Adrenal gland (tissue), 12 donors: ENCODE results near the gene AP2S1. TPM values are rescaled to one million over a fixed set of nuclear protein-coding genes. Genes with fewer than 3 reads are reported as not detected.

Experiments used
- DNase-seq, 7 donors: peaks; one replicate each; pipeline ENCODE4 v3.0.0-alpha.2; 2019 to 2020
- H3K27ac ChIP-seq, 5 donors: fragments of 200-600 bp; sonication (generic) in 4 of 5; 1 replicate in 3 of 5; 2 replicates in 2 of 5; pipeline versions ENCODE4 v1.5.1 to v1.8.0; 2016 to 2020; ENCODE audit warnings: mild to moderate bottlenecking in 1 of 5
- H3K27me3 ChIP-seq: fragments of 200-600 bp; 2 replicates; pipeline ENCODE4 v1.8.0; 2021
- H3K36me3 ChIP-seq, 2 donors: fragments of 200-600 bp; replicated peaks in 1 of 2; 1 replicate in 1 of 2; 2 replicates in 1 of 2; pipeline versions ENCODE4 v1.5.1 to v1.8.0; 2018 to 2022
- H3K4me1 ChIP-seq, 2 donors: fragments of 200-600 bp; replicated peaks in 1 of 2; 1 replicate in 1 of 2; 2 replicates in 1 of 2; pipeline versions ENCODE4 v1.5.1 to v1.8.0; 2018 to 2021
- H3K4me3 ChIP-seq, 4 donors: fragments of 200-600 bp; sonication (generic) in 3 of 4; one replicate each; pipeline ENCODE4 v1.5.1; 2016 to 2018
- H3K9me3 ChIP-seq, 3 donors: fragments of 200-600 bp; sonication (generic) in 1 of 3; replicated peaks in 1 of 3; 1 replicate in 2 of 3; 2 replicates in 1 of 3; pipeline versions ENCODE4 v1.5.1 to v1.8.0; 2016 to 2021
- CTCF ChIP-seq, 6 experiments: fragments of 450-650 bp in 4 of 6; fragments of 200-600 bp in 2 of 6; sonication (generic) in 1 of 6; IDR thresholded peaks; 1 replicate in 5 of 6; 2 replicates in 1 of 6; pipeline versions ENCODE4 v1.5.1 to v1.8.0; 2016 to 2021; ENCODE audit warnings: antibody characterized with exemption in 6 of 6, mild to moderate bottlenecking in 2 of 6, moderate library complexity in 1 of 6
- POLR2A ChIP-seq, 2 donors: fragments of 450-650 bp; IDR thresholded peaks; one replicate each; pipeline ENCODE4 v1.6.1; 2017; ENCODE audit warnings: antibody characterized with exemption in 2 of 2, mild to moderate bottlenecking in 2 of 2, moderate library complexity in 1 of 2
- WGBS, 4 donors: extraction: QIAGEN DNeasy Blood & Tissue Kit in 2 of 4; methylation state at CpG; one replicate each; pipeline versions ENCODE4 v1.1.5 to v1.1.7; 2013 to 2017; 5-methylcytosine and 5-hydroxymethylcytosine counted together
- intact Hi-C, 2 donors: fragments of 100-400 bp; cut with DNase I; formaldehyde crosslinking; loops; one replicate each; pipeline versions ENCODE4 v1.14.1 to v1.15.0; 2022 to 2023
- polyA plus RNA-seq, 3 donors: library from polyadenylated mRNA; stranded (reverse); fragments of 200-250 nt in 2 of 3; fragments of 350-450 nt in 1 of 3; fragmentation: Illumina TruSeq in 1 of 3; extraction: RNeasy Lipid Tissue Mini Kit (QIAGEN cat#74804) in 1 of 3; gene quantifications; one replicate each; pipeline ENCODE4 v1.2.3, GENCODE V29; 2013 to 2014
- total RNA-seq, 9 donors: library from RNA; depleted of rRNA in 4 of 9; stranded (reverse); fragments of >200 nt in 4 of 9; fragments of 120-200 nt in 1 of 9; fragmentation: NEBNext Ultra II Directional in 1 of 9; extraction: Animal tissue kit (Norgen Biotek cat#: 25700) in 1 of 9; gene quantifications; one replicate each; pipeline versions ENCODE4 v1.1.0 to v1.2.4, GENCODE V29; 2013 to 2023
- donor health status: healthy with polysubstance abuse.
- donor health status: Bipolar disorder and iron deficiency.
- donor health status: DM: yes; HTN: yes; CAD: no.
- donor health status: DM: no; HTN: no; CAD: no.
- donor health status: DM: no; HTN: no; CAD: no.
- donor health status: DM: yes; HTN: yes; CAD: no.

The AP2S1 gene
- total and polyA plus RNA-seq, 12 donors, result 91.1 to 216 (median 166) TPM

- TF ChIP-seq CTCF (IDR thresholded peaks at IDR 0.05), result no peak
- no peak for TF ChIP-seq POLR2A (IDR thresholded peaks at IDR 0.05)
- Histone ChIP-seq H3K4me1 (peaks cover 0 to 19% of the 10 kb centered on the region in 2 donors), H3K27ac (no peak overlapping the region), H3K4me3 (no peak overlapping the region), H3K9me3 (no peaks in the 10 kb centered on the region), H3K36me3 (peaks cover 0 to 48% of the 10 kb centered on the region in 2 donors), H3K27me3 (no peaks in the 10 kb centered on the region)
- intact Hi-C loops, result loop anchor here in 1 of 2 donors (5.0 kb wide), 1 partner anchor 87 kb away; no protein-coding TSS in a partner anchor
- 59 to 74% (median 72%) methylated on average over 9 of the region's 9 CpGs for WGBS, 4 donors
- DNase-seq, result no peak
These were observed 6.6 kb downstream of the AP2S1 start for GRCh38 chr19:46844067-46844489.

- Histone ChIP-seq H3K4me3 (no peak overlapping the region), H3K4me1 (peaks cover 0 to 17% of the 10 kb centered on the region in 2 donors), H3K36me3 (peaks cover 0 to 58% of the 10 kb centered on the region in 2 donors), H3K27ac (no peak overlapping the region), H3K9me3 (no peaks in the 10 kb centered on the region), H3K27me3 (no peaks in the 10 kb centered on the region)
- DNase-seq, result no peak
- 79 to 87% (median 84%) methylated on average over 11 of the region's 11 CpGs for whole genome bisulfite sequencing, 4 donors
- TF ChIP-seq CTCF (IDR thresholded peaks at IDR 0.05) (no peak), POLR2A (IDR thresholded peaks at IDR 0.05) (no peak)
- intact Hi-C loops, result loop anchor here in 1 of 2 donors (5.0 kb wide), 1 partner anchor 85 kb away; no protein-coding TSS in a partner anchor
These were observed 7.9 kb downstream of the AP2S1 start for GRCh38 chr19:46842791-46843190.

- TF ChIP-seq CTCF (IDR thresholded peaks at IDR 0.05) (no peak), POLR2A (IDR thresholded peaks at IDR 0.05) (no peak)
- H3K4me3 ChIP-seq, result no peak overlapping the region
- WGBS, 4 donors, result 39 to 64% (median 53%) methylated on average over 12 of the region's 12 CpGs
- peaks cover 0 to 60% of the 10 kb centered on the region in 2 donors for H3K36me3 ChIP-seq
- peak overlapping the region in 3 of 5 donors; percentile 43 to 60 (median 50) for H3K27ac ChIP-seq
- peaks cover 0 to 17% of the 10 kb centered on the region in 2 donors for H3K4me1 ChIP-seq
- intact Hi-C loops, result loop anchor here in 1 of 2 donors (5.0 kb wide), 1 partner anchor 84 kb away; no protein-coding TSS in a partner anchor
- no peaks in the 10 kb centered on the region for H3K27me3 ChIP-seq
- DNase-seq, result peak; percentile 67 to 92 (median 86)
- no peaks in the 10 kb centered on the region for H3K9me3 ChIP-seq
These were observed 9.1 kb downstream of the AP2S1 start for GRCh38 chr19:46841458-46842083.

DNA sequence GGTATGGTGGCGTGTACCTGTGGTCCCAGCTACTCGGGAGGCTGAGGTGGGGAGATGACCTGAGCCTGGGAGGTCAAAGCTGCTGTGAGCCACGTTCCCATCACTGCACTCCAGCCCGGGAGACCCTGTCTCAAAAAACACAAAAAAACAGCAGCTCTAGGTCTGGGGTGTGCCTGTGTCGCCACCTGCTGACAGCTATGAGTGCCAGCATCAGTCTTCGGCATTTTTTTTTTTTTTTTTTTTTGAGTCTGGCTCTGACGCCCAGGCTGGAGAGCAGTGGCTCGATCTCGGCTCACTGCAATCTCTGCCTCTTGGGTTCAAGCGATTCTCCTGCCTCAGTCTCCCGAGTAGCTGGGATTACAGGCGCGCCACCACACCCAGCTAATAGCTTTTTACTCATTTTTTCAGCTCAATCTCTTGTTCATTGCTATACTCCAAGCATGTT is 10.1 kb downstream of the AP2S1 start:
- H3K9me3 ChIP-seq, result no peaks in the 10 kb centered on the region
- H3K4me1 ChIP-seq, result peaks cover 0 to 17% of the 10 kb centered on the region in 2 donors
- WGBS, 4 donors, result 19 to 22% (median 20%) methylated on average over 13 of the region's 13 CpGs
- peaks cover 0 to 57% of the 10 kb centered on the region in 2 donors for H3K36me3 ChIP-seq
- DNase-seq, result peak in 5 of 7 donors; percentile 49 to 73 (median 55)
- intact Hi-C loops, result loop anchor here in 1 of 2 donors (5.0 kb wide), 1 partner anchor 83 kb away; no protein-coding TSS in a partner anchor
- no peaks in the 10 kb centered on the region for H3K27me3 ChIP-seq
- H3K27ac ChIP-seq, result peak overlapping the region in 1 of 5 donors; percentile 60
- TF ChIP-seq CTCF (IDR thresholded peaks at IDR 0.05), result peak; percentile 65 to 92 (median 80)
- TF ChIP-seq POLR2A (IDR thresholded peaks at IDR 0.05), result no peak
- H3K4me3 ChIP-seq, result no peak overlapping the region
